Endothelial cell of umbilical vein (primary cell): ENCODE data around the gene KIDINS220.

Source experiments
- CTCF ChIP-seq, 2 donors: IDR thresholded peaks; 1 replicate in 1 of 2; 2 replicates in 1 of 2; pipeline ENCODE4 v1.5.1; 2011; ENCODE audit warnings: low read length in 2 of 2, mild to moderate bottlenecking in 2 of 2, moderate library complexity in 2 of 2, control low read depth in 1 of 2, inconsistent platforms in 1 of 2, low read depth in 1 of 2; ENCODE audit not compliant: insufficient read depth in 1 of 2; ENCODE audit errors: extremely low read depth in 1 of 2
- EZH2 ChIP-seq: IDR thresholded peaks from 2 replicates; pipeline ENCODE4 v1.6.1; 2012; ENCODE audit warnings: borderline replicate concordance, low read depth, mild to moderate bottlenecking, moderate library complexity, low read length, inconsistent platforms; ENCODE audit not compliant: severe bottlenecking
- FOS ChIP-seq: IDR thresholded peaks from 2 replicates; pipeline ENCODE4 v1.6.1; 2011; ENCODE audit warnings: mild to moderate bottlenecking, low read length, moderate library complexity, borderline replicate concordance; ENCODE audit not compliant: insufficient read depth
- MAX ChIP-seq: IDR thresholded peaks from 2 replicates; pipeline ENCODE4 v1.6.1; 2011; ENCODE audit not compliant: insufficient read depth, insufficient read length
- POLR2A ChIP-seq: IDR thresholded peaks from 2 replicates; pipeline ENCODE4 v1.6.1; 2012; ENCODE audit warnings: low read depth, mild to moderate bottlenecking, control low read depth, low read length

- TF ChIP-seq POLR2A (no peak), MAX (no peak), FOS (no peak), CTCF (IDR thresholded peaks at IDR 0.05; ENCODE audit: extremely low read depth in 1 of 2, insufficient read depth in 1 of 2, low read depth in 1 of 2, low read length in 2 of 2) (no peak), EZH2 (no peak)
These were observed 39.0 kb downstream of the KIDINS220 start for GRCh38 chr2:8798393-8798792.
